ENCODE measurements around the gene CREB5. TPM values are rescaled to one million over a fixed set of nuclear protein-coding genes. Genes with fewer than 3 reads are reported as not detected.
"Not testable (repeated sequence)": the region's sequence is repeated elsewhere in the genome, so short reads cannot be mapped to it uniquely, and the experiment has no call there.

Gene CREB5
- total and polyA plus RNA-seq, 4 experiments from 2014 or later: not detected

DNA sequence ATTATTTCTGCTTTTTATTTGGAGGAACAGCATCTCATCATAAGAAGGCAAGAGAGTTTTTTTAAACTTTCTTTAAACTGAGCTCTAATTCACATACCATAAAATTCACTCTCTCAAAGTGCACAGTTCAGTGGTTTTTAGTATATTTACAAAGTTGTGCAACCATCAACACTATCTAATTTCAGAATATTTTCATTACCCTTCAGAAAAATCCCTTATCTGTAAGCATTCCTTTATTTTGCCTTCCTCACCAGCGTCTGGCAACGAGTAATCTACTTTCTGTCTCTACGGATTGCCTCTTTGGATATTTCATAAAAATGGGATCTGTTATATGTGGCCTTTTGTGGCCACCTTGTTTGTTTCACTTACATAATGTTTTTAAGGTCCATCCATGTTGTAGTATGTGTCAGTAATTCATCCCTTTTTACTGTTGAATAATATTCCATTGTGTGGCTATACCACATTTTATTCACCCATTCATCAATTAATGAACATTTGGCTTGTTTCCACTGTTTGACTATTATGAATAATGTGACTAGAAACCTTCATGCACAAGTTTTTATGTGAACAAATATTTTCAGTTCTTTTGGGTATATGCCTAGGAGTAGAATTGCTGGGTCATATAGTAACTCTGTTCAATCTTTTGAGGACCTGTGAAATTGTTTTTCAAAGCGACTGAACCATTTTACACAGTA is 364.3 kb downstream of the CREB5 start:
- CTCF ChIA-PET (ENCODE audit: partially characterized antibody): interaction anchor here (0.7 kb wide), 1 partner anchor 144 kb away, joined by 3 read pairs; no protein-coding TSS in a partner anchor
- H3K9me3 Mint-ChIP-seq: no peaks in the 10 kb centered on the region

DNA sequence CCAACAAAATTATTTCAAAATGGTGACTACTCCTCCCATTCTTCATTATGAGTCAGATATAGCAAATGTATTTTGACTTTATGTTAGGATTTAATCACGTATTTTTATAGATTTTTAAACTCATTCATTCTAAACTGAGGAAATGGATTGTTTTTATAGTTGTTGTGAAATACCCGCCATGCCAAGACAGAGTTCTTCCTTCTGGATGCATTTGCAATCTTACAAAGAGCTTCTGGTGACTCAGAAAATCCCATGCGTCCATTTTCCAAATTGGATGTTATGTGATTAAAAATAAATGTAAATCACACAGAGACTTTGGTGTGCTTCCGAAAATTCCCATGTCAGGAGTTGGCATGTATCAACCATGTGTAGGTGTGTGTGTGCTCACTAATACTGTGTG is 366.5 kb downstream of the CREB5 start:
- H3K36me3 ChIP-seq (ENCODE audit: insufficient read depth, low read length): no peaks in the 10 kb centered on the region
- Mint-ChIP-seq H3K9me3 (no peaks in the 10 kb centered on the region), H3K4me1 (no peaks in the 10 kb centered on the region), H3K27ac (no peak overlapping the region), H3K27me3 (peaks cover 0 to 4% of the 10 kb centered on the region in 2 donors), H3K4me3 (no peak overlapping the region), H3K36me3 (no peaks in the 10 kb centered on the region)
- intact Hi-C loops (cut with micrococcal nuclease): no loop called here
- H3K4me3 ChIP-seq (ENCODE audit: low read length in 2 of 2): no peak overlapping the region
- no peak overlapping the region for H3K27ac ChIP-seq (ENCODE audit: low read depth, low read length)
- CTCF ChIA-PET (ENCODE audit: partially characterized antibody): interaction anchor here (1.4 kb wide), 1 partner anchor 45 kb away, joined by 3 read pairs; no protein-coding TSS in a partner anchor
- no peaks in the 10 kb centered on the region for H3K9me3 ChIP-seq (ENCODE audit: control insufficient read depth in 1 of 2, low read length in 2 of 2)
- POLR2A ChIA-PET (ENCODE audit: partially characterized antibody): no interaction called here
- H3K4me1 ChIP-seq (ENCODE audit: insufficient read depth, low read length): no peaks in the 10 kb centered on the region
- DNase-seq: no peak
- H3K27me3 ChIP-seq (ENCODE audit: insufficient read depth, low read length): no peaks in the 10 kb centered on the region

More for the DNA sequence above, 364.3 kb downstream of the CREB5 start:
- intact Hi-C loops (cut with micrococcal nuclease): no loop called here
- Mint-ChIP-seq H3K27ac (no peak overlapping the region), H3K4me3 (no peak overlapping the region), H3K36me3 (no peaks in the 10 kb centered on the region), H3K27me3 (peaks cover 0 to 4% of the 10 kb centered on the region in 2 donors), H3K4me1 (no peaks in the 10 kb centered on the region)
- DNase-seq: no peak
- H3K4me3 ChIP-seq (ENCODE audit: low read length in 2 of 2): no peak overlapping the region
- POLR2A ChIA-PET (ENCODE audit: partially characterized antibody): no interaction called here
- no peaks in the 10 kb centered on the region for H3K9me3 ChIP-seq (ENCODE audit: control insufficient read depth in 1 of 2, low read length in 2 of 2)
- H3K27ac ChIP-seq (ENCODE audit: low read depth, low read length): no peak overlapping the region
- no peaks in the 10 kb centered on the region for H3K4me1 ChIP-seq (ENCODE audit: insufficient read depth, low read length)
- H3K36me3 ChIP-seq (ENCODE audit: insufficient read depth, low read length): no peaks in the 10 kb centered on the region
- H3K27me3 ChIP-seq (ENCODE audit: insufficient read depth, low read length): no peaks in the 10 kb centered on the region

GRCh38 chr7:28779954-28780353 is 367.6 kb downstream of the CREB5 start:
- Mint-ChIP-seq H3K9me3 (no peaks in the 10 kb centered on the region), H3K27me3 (no peaks in the 10 kb centered on the region), H3K4me3 (no peak overlapping the region), H3K27ac (no peak overlapping the region), H3K36me3 (no peaks in the 10 kb centered on the region), H3K4me1 (no peaks in the 10 kb centered on the region)
- Histone ChIP-seq H3K27ac (ENCODE audit: low read depth, low read length) (no peak overlapping the region), H3K4me1 (ENCODE audit: insufficient read depth, low read length) (no peaks in the 10 kb centered on the region), H3K9me3 (ENCODE audit: control insufficient read depth in 1 of 2, low read length in 2 of 2) (no peaks in the 10 kb centered on the region), H3K27me3 (ENCODE audit: insufficient read depth, low read length) (no peaks in the 10 kb centered on the region), H3K4me3 (ENCODE audit: low read length in 2 of 2) (no peak overlapping the region), H3K36me3 (ENCODE audit: insufficient read depth, low read length) (no peaks in the 10 kb centered on the region)
- no peak for DNase-seq
- ChIA-PET POLR2A (ENCODE audit: partially characterized antibody) (no interaction called here), CTCF (ENCODE audit: partially characterized antibody) (no interaction called here)
- intact Hi-C loops (cut with micrococcal nuclease): no loop called here

DNA sequence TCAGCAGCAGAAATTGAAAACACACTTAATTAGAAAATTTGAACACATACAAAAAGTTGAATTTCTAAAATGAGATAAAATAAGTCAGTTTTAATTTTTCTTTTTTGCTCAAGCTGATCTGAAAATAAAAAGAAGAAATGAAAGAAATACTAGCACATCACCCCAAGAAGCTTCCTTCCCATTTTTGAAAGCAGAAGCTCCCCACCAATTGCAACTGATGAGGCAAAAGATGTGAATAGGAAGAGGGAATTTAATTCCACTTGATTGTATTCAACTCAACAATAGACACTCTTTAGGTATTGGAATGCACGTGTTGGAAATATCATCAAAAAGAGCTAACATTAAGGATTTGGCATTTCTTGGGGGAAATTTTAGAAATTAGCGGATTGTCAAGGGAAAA is 370.0 kb downstream of the CREB5 start:
- Histone ChIP-seq H3K4me3 (ENCODE audit: low read length in 2 of 2) (no peak overlapping the region), H3K36me3 (ENCODE audit: insufficient read depth, low read length) (no peaks in the 10 kb centered on the region), H3K9me3 (ENCODE audit: control insufficient read depth in 1 of 2, low read length in 2 of 2) (no peaks in the 10 kb centered on the region), H3K27ac (ENCODE audit: low read depth, low read length) (no peak overlapping the region), H3K4me1 (ENCODE audit: insufficient read depth, low read length) (no peaks in the 10 kb centered on the region), H3K27me3 (ENCODE audit: insufficient read depth, low read length) (no peaks in the 10 kb centered on the region)
- intact Hi-C loops (cut with micrococcal nuclease): no loop called here
- Mint-ChIP-seq H3K27me3 (no peaks in the 10 kb centered on the region), H3K9me3 (peaks cover 0 to 2% (median 0%) of the 10 kb centered on the region in 8 donors), H3K27ac (no peak overlapping the region), H3K4me3 (no peak overlapping the region), H3K4me1 (no peaks in the 10 kb centered on the region), H3K36me3 (no peaks in the 10 kb centered on the region)
- POLR2A ChIA-PET (ENCODE audit: partially characterized antibody): no interaction called here
- no peak for DNase-seq
- CTCF ChIA-PET (ENCODE audit: partially characterized antibody): no interaction called here

- DNase-seq: no peak
- no peak overlapping the region for H3K4me3 ChIP-seq (ENCODE audit: low read length in 2 of 2)
- no peaks in the 10 kb centered on the region for H3K4me1 ChIP-seq (ENCODE audit: insufficient read depth, low read length)
- CTCF ChIA-PET (ENCODE audit: partially characterized antibody): no interaction called here
- no peaks in the 10 kb centered on the region for H3K27me3 Mint-ChIP-seq
- H3K36me3 ChIP-seq (ENCODE audit: insufficient read depth, low read length): no peaks in the 10 kb centered on the region
- no peak overlapping the region for H3K27ac Mint-ChIP-seq
- no peak overlapping the region for H3K4me3 Mint-ChIP-seq
- intact Hi-C loops (cut with micrococcal nuclease): no loop called here
- H3K4me1 Mint-ChIP-seq: no peaks in the 10 kb centered on the region
- H3K27me3 ChIP-seq (ENCODE audit: insufficient read depth, low read length): no peaks in the 10 kb centered on the region
- no peaks in the 10 kb centered on the region for H3K36me3 Mint-ChIP-seq
- no peak overlapping the region for H3K27ac ChIP-seq (ENCODE audit: low read depth, low read length)
- POLR2A ChIA-PET (ENCODE audit: partially characterized antibody): no interaction called here
- peaks cover 0 to 2% (median 0%) of the 10 kb centered on the region in 8 donors for H3K9me3 Mint-ChIP-seq
- no peaks in the 10 kb centered on the region for H3K9me3 ChIP-seq (ENCODE audit: control insufficient read depth in 1 of 2, low read length in 2 of 2)
Measured at GRCh38 chr7:28784171-28784902, 372.0 kb downstream of the CREB5 start.

DNA sequence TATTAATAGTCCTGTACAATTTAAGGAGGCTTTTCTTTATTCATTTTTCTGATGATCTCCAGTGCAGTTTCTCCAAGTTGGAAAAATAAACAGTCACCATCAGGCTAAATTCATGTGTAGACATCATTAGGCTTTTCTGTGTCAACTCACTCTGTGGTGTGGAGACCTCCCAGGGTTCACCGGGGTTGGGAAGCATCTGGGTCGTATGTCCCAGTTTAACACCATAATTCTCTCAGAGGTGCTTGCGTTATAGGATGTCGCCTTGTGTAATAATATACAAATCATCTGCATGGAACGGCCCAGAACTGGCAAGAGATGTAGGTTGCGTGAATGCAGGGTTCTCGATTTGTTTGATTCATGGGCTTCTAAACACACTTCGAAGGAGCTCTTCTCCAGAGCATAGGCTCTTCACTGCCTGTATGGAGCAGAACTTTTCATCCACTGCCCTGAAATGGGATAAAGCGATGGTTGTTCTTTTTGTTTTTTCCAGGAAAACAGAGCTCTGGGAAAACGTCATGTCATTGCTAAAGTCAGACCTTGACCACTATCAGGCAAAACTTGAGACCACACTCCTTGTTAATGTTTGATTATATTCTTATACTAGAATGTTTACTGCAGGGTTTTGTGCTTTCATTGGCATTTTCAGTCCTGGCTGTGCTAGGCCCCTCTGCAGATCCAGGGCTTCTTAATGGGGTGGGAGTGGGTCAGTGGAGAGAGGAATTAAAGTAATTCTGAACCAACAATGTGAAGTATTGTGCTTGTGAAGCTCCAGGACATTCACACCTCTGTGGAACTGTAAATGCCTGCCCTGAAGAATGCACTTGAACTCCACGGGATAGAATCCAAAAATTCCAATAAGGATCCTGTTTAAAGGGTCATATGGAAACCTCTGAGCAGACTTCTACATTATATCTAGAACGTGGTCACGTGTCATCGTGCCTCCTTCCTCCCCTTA is 373.0 kb downstream of the CREB5 start:
- no peaks in the 10 kb centered on the region for H3K36me3 ChIP-seq (ENCODE audit: insufficient read depth, low read length)
- intact Hi-C loops (cut with micrococcal nuclease): no loop called here
- POLR2A ChIA-PET (ENCODE audit: partially characterized antibody): no interaction called here
- H3K4me1 ChIP-seq (ENCODE audit: insufficient read depth, low read length): no peaks in the 10 kb centered on the region
- H3K27ac ChIP-seq (ENCODE audit: low read depth, low read length): no peak overlapping the region
- no peak overlapping the region for H3K27ac Mint-ChIP-seq
- CTCF ChIA-PET (ENCODE audit: partially characterized antibody): no interaction called here
- H3K9me3 Mint-ChIP-seq: peaks cover 0 to 2% (median 0%) of the 10 kb centered on the region in 8 donors
- DNase-seq: no peak
- H3K4me3 ChIP-seq (ENCODE audit: low read length in 2 of 2): no peak overlapping the region
- H3K36me3 Mint-ChIP-seq: no peaks in the 10 kb centered on the region
- no peak overlapping the region for H3K4me3 Mint-ChIP-seq
- no peaks in the 10 kb centered on the region for H3K27me3 ChIP-seq (ENCODE audit: insufficient read depth, low read length)
- H3K9me3 ChIP-seq (ENCODE audit: control insufficient read depth in 1 of 2, low read length in 2 of 2): no peaks in the 10 kb centered on the region
- H3K27me3 Mint-ChIP-seq: no peaks in the 10 kb centered on the region
- H3K4me1 Mint-ChIP-seq: no peaks in the 10 kb centered on the region

DNA sequence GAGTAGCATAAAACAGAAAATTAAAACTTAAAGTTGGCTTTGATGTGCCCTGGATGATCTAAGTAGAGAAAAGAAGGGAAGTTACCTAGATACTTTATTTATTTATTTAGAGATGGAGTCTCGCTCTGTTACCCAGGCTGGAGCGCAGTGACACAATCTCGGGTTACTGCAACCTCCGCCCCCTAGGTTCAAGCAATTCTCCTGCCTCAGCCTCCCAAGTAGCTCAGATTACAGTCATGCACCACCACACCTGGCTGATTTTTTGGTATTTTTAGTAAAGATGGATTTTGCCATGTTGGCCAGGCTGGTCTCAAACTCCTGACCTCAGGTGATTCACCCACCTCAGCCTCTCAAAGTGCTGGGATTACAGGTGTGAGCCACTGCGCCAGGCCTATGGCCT is 373.8 kb downstream of the CREB5 start:
- H3K27me3 Mint-ChIP-seq; H3K9me3 ChIP-seq (ENCODE audit: control insufficient read depth in 1 of 2, low read length in 2 of 2); H3K36me3 ChIP-seq (ENCODE audit: insufficient read depth, low read length); H3K4me1 Mint-ChIP-seq; H3K4me3 ChIP-seq (ENCODE audit: low read length in 2 of 2); H3K36me3 Mint-ChIP-seq; H3K27ac Mint-ChIP-seq; DNase-seq; POLR2A ChIA-PET (ENCODE audit: partially characterized antibody); H3K9me3 Mint-ChIP-seq; intact Hi-C loops (cut with micrococcal nuclease); H3K4me3 Mint-ChIP-seq; H3K27me3 ChIP-seq (ENCODE audit: insufficient read depth, low read length); H3K27ac ChIP-seq (ENCODE audit: low read depth, low read length); CTCF ChIA-PET (ENCODE audit: partially characterized antibody); H3K4me1 ChIP-seq (ENCODE audit: insufficient read depth, low read length): not testable (repeated sequence)

All from CD4-positive, alpha-beta memory T cell (primary cell).